Dedifferentiated amniotic fluid mesenchymal stem cell (primary cell): ENCODE data around the gene ZNF609.
"Not testable (repeated sequence)": the region's sequence is repeated elsewhere in the genome, so short reads cannot be mapped to it uniquely, and the experiment has no call there.

Experiments used
- DNase-seq: peaks from one replicate; pipeline ENCODE4 v3.0.0-alpha.2; 2016; ENCODE audit errors: extremely low spot score

The ZNF609 gene

GRCh38 chr15:64582202-64582601, 121.8 kb downstream of the ZNF609 start:
- DNase-seq: no peak

GRCh38 chr15:64583519-64583918, 123.1 kb downstream of the ZNF609 start:
- DNase-seq: no peak

DNA sequence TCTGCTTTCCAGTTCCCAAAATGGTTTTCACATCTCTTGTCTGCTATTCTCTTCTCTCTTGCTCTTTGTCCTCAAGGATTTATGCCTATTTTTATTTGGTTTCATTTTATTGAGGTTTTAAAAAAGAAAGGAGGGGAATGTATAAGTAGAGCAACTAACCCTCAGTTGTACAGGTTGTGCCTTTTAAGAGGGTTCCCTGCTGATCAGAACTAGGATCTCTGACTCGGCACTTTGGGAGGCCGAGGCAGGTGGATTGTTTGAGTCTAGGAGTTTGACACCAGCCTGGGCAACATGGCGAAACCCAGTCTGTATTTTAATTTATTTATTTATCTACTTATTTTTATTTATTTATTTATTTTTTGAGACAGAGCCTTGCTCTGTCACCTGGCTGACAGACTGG, 123.6 kb downstream of the ZNF609 start:
- DNase-seq: no peak

- no peak for DNase-seq
Measured at GRCh38 chr15:64586259-64586870, 126.0 kb downstream of the ZNF609 start.

- DNase-seq: no peak
Measured at GRCh38 chr15:64586984-64587383, 126.6 kb downstream of the ZNF609 start.

GRCh38 chr15:64589435-64590084, 129.2 kb downstream of the ZNF609 start:
- DNase-seq: no peak

DNA sequence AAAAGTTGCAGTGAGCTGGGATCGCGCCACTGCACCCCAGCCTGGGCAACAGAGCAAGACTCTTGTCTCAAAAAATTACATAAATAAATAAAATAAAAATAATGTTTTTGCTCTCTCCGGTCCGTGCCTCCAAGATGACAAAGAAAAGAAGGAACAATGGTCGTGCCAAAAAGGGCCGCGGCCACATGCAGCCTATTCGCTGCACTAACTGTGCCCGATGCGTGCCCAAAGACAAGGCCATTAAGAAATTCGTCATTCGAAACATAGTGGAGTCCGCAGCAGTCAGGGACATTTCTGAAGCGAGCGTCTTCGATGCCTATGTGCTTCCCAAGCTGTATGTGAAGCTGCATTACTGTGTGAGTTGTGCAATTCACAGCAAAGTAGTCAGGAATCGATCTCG, 132.5 kb downstream of the ZNF609 start:
- DNase-seq: not testable (repeated sequence)

DNA sequence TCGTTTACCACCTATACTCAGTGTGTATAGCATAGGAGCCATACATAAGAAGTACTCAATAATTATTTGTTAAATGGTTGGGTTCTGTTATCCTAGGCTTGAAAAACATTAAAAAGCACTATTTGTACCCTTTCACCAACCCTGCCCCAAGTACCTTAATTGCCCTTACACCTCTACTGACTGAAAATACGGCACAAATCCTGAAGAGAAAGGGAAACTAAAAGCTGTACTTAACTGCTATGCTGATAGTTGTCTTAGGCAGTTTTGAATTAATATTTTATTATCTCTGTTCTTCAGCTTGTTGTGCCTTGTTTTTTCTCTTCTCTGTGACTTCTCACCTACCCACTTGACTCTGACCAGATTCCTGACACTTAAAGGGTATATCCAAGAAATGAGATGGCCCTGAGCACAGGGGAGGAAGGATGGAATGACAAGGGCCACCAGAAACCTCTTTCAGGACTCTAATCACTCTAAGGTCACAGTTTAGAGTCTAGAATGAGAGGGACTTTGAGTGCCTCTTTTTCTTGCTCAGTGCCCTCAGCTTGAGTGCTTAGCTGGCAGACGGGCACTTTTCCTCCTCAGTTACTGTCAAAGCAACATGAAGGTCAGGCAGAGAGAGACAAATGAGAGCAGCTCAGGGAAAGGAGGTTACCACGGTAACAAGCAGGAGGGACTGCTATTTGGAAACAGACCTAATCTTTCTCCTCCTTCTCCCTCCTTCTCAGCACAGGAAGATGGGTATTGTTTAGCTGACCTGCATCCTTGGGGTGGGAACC, 136.5 kb downstream of the ZNF609 start:
- DNase-seq: no peak

DNA sequence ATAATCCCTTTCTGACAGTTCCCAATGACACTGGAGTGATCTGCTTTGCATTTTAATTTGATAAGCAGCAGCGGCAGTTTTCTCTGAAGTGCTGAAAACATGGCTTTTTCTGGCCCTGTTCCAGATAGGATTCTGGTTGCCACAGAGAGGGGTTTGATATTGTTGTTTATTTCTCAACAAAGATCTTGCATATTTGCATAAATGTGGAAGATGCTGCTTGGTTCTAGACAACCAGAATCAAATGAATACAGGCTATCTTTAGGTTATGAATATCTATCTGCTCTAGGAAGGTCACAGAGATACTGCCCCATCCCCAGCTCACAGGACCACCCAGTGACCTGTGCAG, 137.1 kb downstream of the ZNF609 start:
- DNase-seq: no peak

DNA sequence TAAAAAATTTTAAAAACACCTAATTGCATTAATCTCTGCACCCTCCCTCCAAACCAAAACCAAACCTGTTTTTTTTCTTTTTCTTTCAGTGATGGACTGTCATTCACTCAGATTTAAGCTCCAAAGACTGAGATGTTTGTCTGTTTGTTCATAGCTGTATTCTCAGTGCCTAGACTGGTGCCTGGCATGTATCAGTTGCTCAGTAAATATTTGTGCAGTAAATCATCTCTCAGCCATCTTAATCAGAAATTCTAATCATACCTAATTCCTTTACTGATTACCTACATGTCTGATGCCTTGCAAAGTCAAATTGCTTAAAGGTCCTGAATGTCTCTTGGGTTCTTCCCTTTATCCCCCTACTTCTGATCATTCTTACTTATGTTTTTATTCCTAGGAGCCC, 138.8 kb downstream of the ZNF609 start:
- no peak for DNase-seq

- DNase-seq: no peak
Measured at GRCh38 chr15:64599716-64600115, 139.3 kb downstream of the ZNF609 start.

DNA sequence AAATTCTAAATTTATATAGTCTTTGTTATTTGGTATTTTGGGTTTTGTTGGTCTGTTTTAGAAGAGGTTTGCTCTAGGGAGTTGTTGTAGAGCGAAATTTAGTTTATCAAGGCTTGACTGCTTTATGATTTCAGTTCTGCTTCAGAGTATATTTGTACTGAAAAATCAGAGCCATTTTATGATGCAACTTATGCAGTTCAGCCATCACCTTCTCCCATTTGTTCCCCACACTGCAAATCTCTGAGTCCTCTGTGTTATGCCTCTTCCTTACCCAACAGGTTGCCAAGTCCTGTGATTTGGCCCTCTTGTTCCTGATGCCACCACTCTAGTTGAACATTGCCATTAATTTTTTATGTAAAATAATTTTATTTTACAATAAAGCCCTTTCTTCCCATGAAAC, 140.4 kb downstream of the ZNF609 start:
- DNase-seq: no peak

DNA sequence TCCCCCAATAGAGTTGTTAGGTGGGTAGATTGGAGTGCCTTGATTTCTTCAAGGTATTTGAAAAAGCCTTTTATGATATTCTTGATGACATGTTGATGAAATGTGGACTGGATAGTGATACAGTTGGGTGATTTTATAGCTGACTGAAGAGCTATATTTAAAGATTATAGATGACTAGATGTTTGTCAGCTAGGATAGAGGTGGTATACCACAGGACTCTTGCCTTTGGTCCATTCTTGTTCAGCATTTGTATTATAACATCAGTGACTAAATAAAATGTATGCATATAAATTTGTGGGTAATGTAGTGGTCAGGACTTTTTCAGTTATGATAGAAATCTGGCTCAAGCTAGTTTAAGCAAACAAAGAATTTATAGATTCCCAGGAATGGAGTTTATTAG, 143.9 kb downstream of the ZNF609 start:
- DNase-seq: no peak

GRCh38 chr15:64607416-64607815, 147.0 kb downstream of the ZNF609 start:
- DNase-seq: not testable (repeated sequence)

- no peak for DNase-seq
Measured at GRCh38 chr15:64610257-64610919, 150.0 kb downstream of the ZNF609 start.

- no peak for DNase-seq
Measured at GRCh38 chr15:64611085-64611725, 150.8 kb downstream of the ZNF609 start.

DNA sequence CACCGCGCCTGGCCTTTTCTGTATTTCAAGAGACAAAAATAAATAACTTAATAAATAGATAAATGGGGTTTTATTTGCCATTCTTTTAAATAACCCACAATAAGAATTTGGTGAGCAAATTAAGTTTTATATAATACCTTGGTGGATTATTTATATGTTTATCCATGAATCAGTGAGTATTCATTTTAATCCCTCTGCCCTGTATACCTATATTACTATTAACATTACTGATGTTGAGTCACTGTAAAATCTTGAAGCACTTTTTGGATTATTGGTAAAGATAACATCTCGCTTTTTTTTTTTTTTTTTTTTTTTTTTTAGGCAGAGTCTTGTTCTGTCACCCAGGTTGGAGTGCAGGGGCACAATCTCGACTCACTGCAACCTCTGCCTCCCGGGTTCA, 154.1 kb downstream of the ZNF609 start:
- no peak for DNase-seq

- no peak for DNase-seq
Measured at GRCh38 chr15:64617727-64618126, 157.3 kb downstream of the ZNF609 start.

- DNase-seq: no peak
Measured at GRCh38 chr15:64618138-64618537, 157.8 kb downstream of the ZNF609 start.

- DNase-seq: no peak
Measured at GRCh38 chr15:64618540-64618939, 158.2 kb downstream of the ZNF609 start.

DNA sequence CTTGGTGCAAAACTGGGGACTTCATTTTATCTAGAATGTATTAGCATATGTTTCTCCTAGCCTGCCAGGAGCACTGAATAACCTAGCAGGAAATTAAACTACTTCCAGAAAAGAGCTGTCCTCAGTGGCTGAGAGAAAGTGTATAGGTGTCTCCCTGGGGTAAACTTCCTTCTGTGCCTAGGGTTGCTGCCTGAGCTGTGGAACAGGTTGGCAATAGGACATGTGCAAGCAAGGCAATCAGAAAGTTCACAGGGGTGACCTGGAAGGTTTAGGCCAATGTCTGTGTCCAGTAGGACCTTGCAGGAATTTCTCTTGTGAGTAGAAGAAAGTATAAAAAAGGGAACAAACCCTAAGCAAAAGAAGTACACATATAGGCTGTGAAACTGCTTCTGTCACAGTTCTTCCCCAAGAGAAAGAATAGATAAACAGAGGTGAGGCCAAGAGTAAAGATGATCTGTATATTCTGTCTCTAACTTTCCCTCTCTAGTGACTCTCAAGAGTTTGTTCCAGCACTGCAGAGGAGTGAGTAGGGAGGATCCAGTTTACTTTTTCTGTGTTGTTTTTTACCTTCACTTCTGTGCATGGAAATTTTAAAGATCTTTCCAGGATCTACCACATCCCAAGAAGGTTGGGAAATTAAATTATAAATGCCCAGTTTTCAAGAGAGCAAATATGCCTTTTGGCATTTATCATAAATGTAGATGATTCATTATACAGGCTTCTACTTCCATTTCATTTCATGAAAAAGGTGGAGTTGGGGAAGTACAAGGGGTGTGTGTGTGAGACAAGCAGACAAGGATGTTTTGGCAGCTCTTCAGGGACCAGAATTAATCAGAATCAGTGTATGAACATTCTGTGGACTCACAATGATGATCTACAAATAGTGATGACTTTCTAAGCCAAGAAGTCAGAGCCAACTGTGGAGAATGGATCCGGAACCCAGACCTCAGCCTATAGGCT, 159.8 kb downstream of the ZNF609 start:
- DNase-seq: no peak
